Right cardiac atrium (tissue), 5 donors: ENCODE data around the gene DND1. TPM values are rescaled to one million over a fixed set of nuclear protein-coding genes. Genes with fewer than 3 reads are reported as not detected.
"Not testable (repeated sequence)": the region's sequence is repeated elsewhere in the genome, so short reads cannot be mapped to it uniquely, and the experiment has no call there.

Source experiments
- ATAC-seq, 2 donors: fragments of 200-7000 bp; cut with Tn5 transposase; one replicate each; pipeline versions ENCODE4 v1.8.0 to v1.9.1; 2020; ENCODE audit warnings: moderate library complexity in 2 of 2, mild to moderate bottlenecking in 1 of 2
- DNase-seq, 3 donors: peaks; one replicate each; pipeline ENCODE4 v3.0.0-alpha.2; 2020
- H3K27ac ChIP-seq: one replicate; pipeline ENCODE4 v1.5.1; 2013; ENCODE audit warnings: mild to moderate bottlenecking, low read length, control low read depth, moderate library complexity
- H3K27me3 ChIP-seq: one replicate; pipeline ENCODE4 v1.6.1; 2013; ENCODE audit not compliant: control insufficient read depth, insufficient read depth
- H3K4me1 ChIP-seq: one replicate; pipeline ENCODE4 v1.6.1; 2013; ENCODE audit warnings: low read length; ENCODE audit not compliant: control insufficient read depth, insufficient read depth
- H3K4me3 ChIP-seq: one replicate; pipeline ENCODE4 v1.5.1; 2013; ENCODE audit warnings: low read length, control low read depth
- H3K9me3 ChIP-seq: one replicate; pipeline ENCODE4 v1.6.1; 2013; ENCODE audit warnings: low read length; ENCODE audit not compliant: control insufficient read depth
- WGBS: extraction: QIAGEN DNeasy Blood & Tissue Kit; methylation state at CpG from one replicate; pipeline ENCODE4 v1.1.7; 2013; 5-methylcytosine and 5-hydroxymethylcytosine counted together
- intact Hi-C, 4 donors: fragments of 100-400 bp; cut with DNase I; formaldehyde crosslinking; loops; one replicate each; pipeline versions ENCODE4 v1.11.0 to v1.14.0; 2022 to 2023
- polyA plus RNA-seq: library from polyadenylated mRNA; stranded (reverse); fragments of 200-250 nt; gene quantifications from one replicate; pipeline ENCODE4 v1.2.3, GENCODE V29; 2013
- total RNA-seq, 4 donors: library from RNA; stranded (reverse); fragmentation: NEBNext Ultra II Directional; extraction: Animal tissue kit (Norgen Biotek cat#: 25700); gene quantifications; one replicate each; pipeline ENCODE4 v1.2.1, GENCODE V29; 2021
- donor health status: healthy with polysubstance abuse.
- donor health status: DM: no; HTN: yes; CAD: no.
- donor health status: DM: no; HTN: no; CAD: no.
- donor health status: DM: no; HTN: yes; CAD: no; lungs with severe emphysema.
- donor health status: DM: yes; HTN: yes; CAD: no.

The DND1 gene
- total and polyA plus RNA-seq, 5 donors, result 0.23 to 0.58 (median 0.48) TPM; not detected in 1

GRCh38 chr5:140638898-140639147, 34.6 kb downstream of the DND1 start:
- not testable (repeated sequence) for ATAC-seq, H3K9me3 ChIP-seq, H3K4me1 ChIP-seq, DNase-seq, H3K27me3 ChIP-seq
- Histone ChIP-seq H3K4me3 (peak overlapping the region; percentile 33), H3K27ac (peak overlapping the region; percentile 77)
- intact Hi-C loops, result loop anchor here in 3 of 4 donors (5.0 to 10.0 kb wide), 3 partner anchors 74 to 92 kb away; partner anchors contain the start of genes APBB3 (in 1 of the 3), EIF4EBP3 (in 1 of the 3), SLC35A4 (in 1 of the 3) and SRA1 (in 1 of the 3)
- 18% methylated on average over 9 of the region's 9 CpGs for WGBS

- peaks cover 3% of the 10 kb centered on the region for H3K4me1 ChIP-seq
- H3K27me3 ChIP-seq, result no peaks in the 10 kb centered on the region
- intact Hi-C loops, result loop anchor here in 3 of 4 donors (5.0 to 10.0 kb wide), 3 partner anchors 73 to 90 kb away; partner anchors contain the start of genes APBB3 (in 1 of the 3), EIF4EBP3 (in 1 of the 3), SLC35A4 (in 1 of the 3) and SRA1 (in 1 of the 3)
- no peak overlapping the region for H3K4me3 ChIP-seq
- WGBS, result 82% methylated on average over 10 of the region's 10 CpGs
- DNase-seq (no peak), ATAC-seq (no peak)
- no peaks in the 10 kb centered on the region for H3K9me3 ChIP-seq
- no peak overlapping the region for H3K27ac ChIP-seq
Measured at GRCh38 chr5:140637371-140638100, 35.8 kb downstream of the DND1 start.

GRCh38 chr5:140635291-140636257, 37.8 kb downstream of the DND1 start:
- WGBS, result 89% methylated on average over 8 of the region's 8 CpGs
- no peak for ATAC-seq
- no peaks in the 10 kb centered on the region for H3K9me3 ChIP-seq

GRCh38 chr5:140634103-140634502, 39.3 kb downstream of the DND1 start:
- no peak overlapping the region for H3K27ac ChIP-seq
- no peak for ATAC-seq
- no peak for DNase-seq
- H3K4me3 ChIP-seq, result no peak overlapping the region
- no peaks in the 10 kb centered on the region for H3K9me3 ChIP-seq
- intact Hi-C loops, result loop anchor here in 3 of 4 donors (5.0 to 10.0 kb wide), 2 partner anchors 67 to 69 kb away; partner anchors contain the start of genes APBB3 (in 1 of the 3) and SLC35A4 (in 1 of the 3)
- WGBS, result 61% methylated on average over 3 of the region's 3 CpGs
- H3K27me3 ChIP-seq, result no peaks in the 10 kb centered on the region
- no peaks in the 10 kb centered on the region for H3K4me1 ChIP-seq

More at GRCh38 chr5:140635291-140636257, 37.8 kb downstream of the DND1 start:
- Histone ChIP-seq H3K27ac (no peak overlapping the region), H3K4me3 (no peak overlapping the region), H3K4me1 (peaks cover 3% of the 10 kb centered on the region), H3K27me3 (no peaks in the 10 kb centered on the region)
- no peak for DNase-seq
- intact Hi-C loops, result loop anchor here in 3 of 4 donors (5.0 to 10.0 kb wide), 3 partner anchors 71 to 88 kb away; partner anchors contain the start of genes APBB3 (in 1 of the 3), EIF4EBP3 (in 1 of the 3), SLC35A4 (in 1 of the 3) and SRA1 (in 1 of the 3)

- H3K4me1 ChIP-seq, result no peaks in the 10 kb centered on the region
- 95% methylated on average over 2 of the region's 2 CpGs for WGBS
- H3K9me3 ChIP-seq, result no peaks in the 10 kb centered on the region
- ATAC-seq (no peak), DNase-seq (no peak)
- no peaks in the 10 kb centered on the region for H3K27me3 ChIP-seq
- H3K4me3 ChIP-seq, result no peak overlapping the region
- H3K27ac ChIP-seq, result no peak overlapping the region
- intact Hi-C loops, result loop anchor here in 3 of 4 donors (5.0 to 10.0 kb wide), 2 partner anchors 66 to 69 kb away; partner anchors contain the start of genes APBB3 (in 1 of the 3) and SLC35A4 (in 1 of the 3)
Measured at GRCh38 chr5:140633501-140633900, 39.9 kb downstream of the DND1 start.

GRCh38 chr5:140633021-140633471, 40.3 kb downstream of the DND1 start, which contains the start of gene CD14:
TSS of gene CD14 (minus strand) at chr5:140633175. CDS start at chr5:140633071, 104 bp downstream.
- peak within 1 kb of the TSS; percentile 44 for H3K4me3 ChIP-seq
- 7% methylated on average over 16 of the region's 16 CpGs for WGBS
- no peaks in the 10 kb centered on the region for H3K9me3 ChIP-seq
- no peaks in the 10 kb centered on the region for H3K4me1 ChIP-seq
- peak; percentile 67 to 74 for ATAC-seq
- no peaks in the 10 kb centered on the region for H3K27me3 ChIP-seq
- intact Hi-C loops, result loop anchor here in 3 of 4 donors (5.0 to 10.0 kb wide), 2 partner anchors 66 to 68 kb away; partner anchors contain the start of genes APBB3 (in 1 of the 3) and SLC35A4 (in 1 of the 3)
- H3K27ac ChIP-seq, result peak within 1 kb of the TSS; percentile 20
- DNase-seq, result peak; percentile 56 to 82 (median 78)

GRCh38 chr5:140632366-140633020, 40.9 kb downstream of the DND1 start:
- peak overlapping the region; percentile 20 for H3K27ac ChIP-seq
- WGBS, result under 1% methylated on average over 51 of the region's 51 CpGs
- H3K4me1 ChIP-seq, result no peaks in the 10 kb centered on the region
- DNase-seq (peak; percentile 67 to 84 (median 83)), ATAC-seq (peak; percentile 80 to 81)
- H3K27me3 ChIP-seq, result no peaks in the 10 kb centered on the region
- intact Hi-C loops, result loop anchor here in 3 of 4 donors (5.0 to 10.0 kb wide), 2 partner anchors 65 to 68 kb away; partner anchors contain the start of genes APBB3 (in 1 of the 3) and SLC35A4 (in 1 of the 3)
- H3K9me3 ChIP-seq, result no peaks in the 10 kb centered on the region
- H3K4me3 ChIP-seq, result peak overlapping the region; percentile 44

- H3K4me1 ChIP-seq, result no peaks in the 10 kb centered on the region
- 12% methylated on average over 36 of the region's 36 CpGs for WGBS
- no peaks in the 10 kb centered on the region for H3K9me3 ChIP-seq
- ATAC-seq, result peak; percentile 42 to 62
- H3K27ac ChIP-seq, result peak overlapping the region; percentile 20
- peak in 1 of 3 donors; percentile 47 for DNase-seq
- peak overlapping the region; percentile 44 for H3K4me3 ChIP-seq
- intact Hi-C loops, result loop anchor here in 3 of 4 donors (5.0 to 10.0 kb wide), 2 partner anchors 65 to 67 kb away; partner anchors contain the start of genes APBB3 (in 1 of the 3) and SLC35A4 (in 1 of the 3)
- no peaks in the 10 kb centered on the region for H3K27me3 ChIP-seq
Measured at GRCh38 chr5:140631831-140632365, 41.5 kb downstream of the DND1 start.

GRCh38 chr5:140631036-140631417, 42.3 kb downstream of the DND1 start:
- no peak overlapping the region for H3K27ac ChIP-seq
- intact Hi-C loops, result loop anchor here in 3 of 4 donors (5.0 to 10.0 kb wide), 2 partner anchors 64 to 66 kb away; partner anchors contain the start of genes APBB3 (in 1 of the 3) and SLC35A4 (in 1 of the 3)
- ATAC-seq, result no peak

More at GRCh38 chr5:140631036-140631417, 42.3 kb downstream of the DND1 start:
- H3K4me1 ChIP-seq, result no peaks in the 10 kb centered on the region
- WGBS, result 84% methylated on average over 4 of the region's 4 CpGs
- no peaks in the 10 kb centered on the region for H3K27me3 ChIP-seq
- H3K9me3 ChIP-seq, result no peaks in the 10 kb centered on the region
- peak overlapping the region; percentile 23 for H3K4me3 ChIP-seq
- no peak for DNase-seq
